Fibroblast of pulmonary artery (primary cell): ENCODE results near the gene FRMD4A.

Experiments
- DNase-seq: peaks from one replicate; pipeline ENCODE4 v3.0.0-alpha.2; 2010; ENCODE audit warnings: low read depth
- H3K4me3 ChIP-seq: replicated peaks from 2 replicates; pipeline ENCODE4 v1.5.1; 2011; ENCODE audit warnings: low read depth, mild to moderate bottlenecking, control low read depth, low read length, moderate library complexity
- CTCF ChIP-seq: IDR thresholded peaks from 2 replicates; pipeline ENCODE4 v1.5.1; 2011; ENCODE audit warnings: mild to moderate bottlenecking, control low read depth, low read length, inconsistent platforms; ENCODE audit errors: missing control alignments

Gene FRMD4A

GRCh38 chr10:13594641-13595040 is 736.1 kb downstream of the FRMD4A start:
- DNase-seq: no peak
- H3K4me3 ChIP-seq: no peak overlapping the region
- TF ChIP-seq CTCF: no peak
